Activated CD4-positive, alpha-beta T cell treated with anti-CD3 and anti-CD28 coated beads, Interleukin-10, Interleukin-2, amounts not matched to agents 100 ng/mL and 50 ng/mL, durations not matched to agents 16 hours and 8 hours (primary cell): ENCODE measurements around the gene GRHPR.

Source experiments
- DNase-seq: peaks from one replicate; pipeline ENCODE4 v3.0.0-alpha.2; 2020

The GRHPR gene

GRCh38 chr9:37399336-37399735 lies 23.2 kb upstream of the GRHPR start:
- no peak for DNase-seq

GRCh38 chr9:37404590-37404989 lies 17.9 kb upstream of the GRHPR start:
- DNase-seq: no peak

DNA sequence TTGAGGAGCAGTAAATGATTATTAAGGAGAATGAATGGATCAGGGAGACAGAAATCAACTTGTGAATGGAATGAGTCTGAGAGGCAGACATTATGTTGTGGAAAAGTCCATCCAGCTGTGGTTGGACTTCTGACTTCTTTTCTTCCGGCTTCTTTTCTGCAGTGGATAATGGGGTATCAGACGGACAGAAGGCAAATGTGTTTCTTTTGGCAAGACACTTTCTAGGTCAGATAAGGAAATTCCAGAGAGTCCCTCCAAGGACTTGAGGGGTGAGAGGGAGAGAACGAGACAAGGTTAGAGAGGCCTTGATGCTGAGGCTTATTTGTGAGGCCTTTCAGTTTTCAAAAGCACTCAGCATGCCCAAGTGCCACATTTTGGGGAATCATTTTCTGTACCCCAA lies 17.1 kb upstream of the GRHPR start:
- DNase-seq: no peak

- no peak for DNase-seq
Measured at GRCh38 chr9:37405764-37406380, 16.6 kb upstream of the GRHPR start.

DNA sequence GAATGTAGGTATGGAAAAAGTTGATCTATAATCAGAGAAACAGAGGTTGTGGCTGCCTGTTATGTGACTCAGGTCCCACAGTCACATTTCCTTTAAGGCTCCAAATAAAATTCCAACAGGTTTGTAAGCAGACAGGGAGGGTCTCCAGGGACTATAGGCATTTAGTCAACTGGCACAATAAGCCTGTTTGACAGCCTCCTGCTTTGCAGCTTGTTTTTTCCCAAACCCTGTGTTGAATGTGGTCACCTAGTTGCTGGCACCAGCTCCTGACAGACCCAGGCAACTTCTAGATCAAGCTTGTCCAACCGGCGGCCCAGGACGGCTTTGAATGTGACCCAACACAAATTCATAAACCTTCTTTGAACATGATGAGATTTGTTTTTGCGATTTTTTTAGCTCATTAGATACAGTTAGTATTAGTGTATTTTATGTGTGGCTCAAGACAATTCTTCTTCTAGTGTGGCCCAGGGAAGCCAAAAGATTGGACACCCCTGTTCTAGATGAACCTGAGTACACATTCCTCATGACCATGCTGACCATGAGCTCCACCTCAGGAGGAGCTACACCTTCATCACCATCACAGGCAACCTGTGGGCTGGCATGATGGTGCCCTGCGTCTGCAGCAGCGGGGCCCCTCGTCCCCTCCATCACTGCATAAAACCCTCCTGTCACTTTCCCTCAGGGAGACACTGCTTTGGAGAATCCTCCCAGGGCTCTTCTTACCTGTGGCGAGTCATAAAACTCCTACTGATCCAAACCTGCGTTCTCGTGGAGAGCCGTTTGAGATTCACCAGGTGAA lies 15.7 kb upstream of the GRHPR start:
- DNase-seq: no peak

DNA sequence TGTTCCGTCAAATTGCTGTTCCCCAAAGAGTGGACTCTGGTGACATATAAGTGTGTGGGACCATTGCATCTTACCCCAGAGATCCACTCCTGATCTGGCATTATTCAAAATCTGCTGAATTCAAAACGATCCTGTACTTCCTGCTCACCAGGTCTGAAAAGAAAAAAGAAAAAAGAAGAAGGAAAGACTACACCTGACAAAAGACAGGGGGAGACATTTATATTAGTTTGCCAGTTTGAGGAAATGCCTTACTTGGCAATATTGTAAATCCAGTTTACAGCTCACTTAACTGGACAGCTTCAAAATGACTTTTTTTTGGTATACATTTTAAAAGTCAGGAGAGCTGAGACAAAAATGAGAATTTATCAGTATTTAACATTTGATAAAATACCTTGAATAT lies 15.0 kb upstream of the GRHPR start:
- DNase-seq: no peak

GRCh38 chr9:37408933-37409710 lies 13.4 kb upstream of the GRHPR start:
- DNase-seq: peak; percentile 96

GRCh38 chr9:37410354-37410861 lies 12.1 kb upstream of the GRHPR start:
- no peak for DNase-seq

DNA sequence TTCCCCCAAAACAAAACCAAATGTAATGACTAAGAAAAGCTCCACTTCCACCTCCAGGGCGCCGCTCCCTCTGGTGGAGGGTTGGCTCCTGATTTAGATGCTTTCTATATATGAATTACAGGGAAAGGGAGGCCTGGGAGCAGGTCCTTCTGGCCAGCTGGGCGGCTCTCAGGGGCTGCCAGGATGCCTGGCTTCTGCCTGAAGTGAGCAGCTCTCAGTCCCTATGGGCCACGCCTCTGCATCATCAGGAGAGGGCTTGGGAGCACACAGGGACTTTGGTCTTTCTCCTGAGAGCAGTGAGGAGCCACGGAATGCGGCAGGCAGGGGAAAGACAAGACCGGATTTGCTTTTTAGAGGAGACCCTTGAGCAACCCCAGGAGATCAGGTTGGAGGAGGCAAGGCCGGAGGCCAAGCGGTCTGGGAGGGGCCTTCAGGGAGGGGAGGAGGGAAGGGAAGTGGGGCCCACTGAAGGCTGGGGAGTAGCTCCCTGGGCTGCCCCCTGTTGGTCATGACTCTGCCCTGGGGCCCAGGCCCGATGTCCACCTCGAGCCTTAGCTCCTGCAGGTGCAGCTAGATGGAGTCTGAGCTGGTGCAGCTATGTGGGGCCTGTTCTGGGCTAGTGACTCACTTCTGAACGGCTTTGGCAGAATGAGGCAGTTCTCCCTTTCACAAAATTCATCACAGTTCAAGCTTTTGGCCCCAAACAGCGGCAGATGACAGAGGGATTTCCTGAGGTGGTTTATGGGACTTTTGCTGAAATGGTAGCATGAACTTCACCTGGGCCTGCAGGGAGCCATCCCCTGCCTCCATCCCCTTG lies 11.3 kb upstream of the GRHPR start:
- peak; percentile 88 for DNase-seq

DNA sequence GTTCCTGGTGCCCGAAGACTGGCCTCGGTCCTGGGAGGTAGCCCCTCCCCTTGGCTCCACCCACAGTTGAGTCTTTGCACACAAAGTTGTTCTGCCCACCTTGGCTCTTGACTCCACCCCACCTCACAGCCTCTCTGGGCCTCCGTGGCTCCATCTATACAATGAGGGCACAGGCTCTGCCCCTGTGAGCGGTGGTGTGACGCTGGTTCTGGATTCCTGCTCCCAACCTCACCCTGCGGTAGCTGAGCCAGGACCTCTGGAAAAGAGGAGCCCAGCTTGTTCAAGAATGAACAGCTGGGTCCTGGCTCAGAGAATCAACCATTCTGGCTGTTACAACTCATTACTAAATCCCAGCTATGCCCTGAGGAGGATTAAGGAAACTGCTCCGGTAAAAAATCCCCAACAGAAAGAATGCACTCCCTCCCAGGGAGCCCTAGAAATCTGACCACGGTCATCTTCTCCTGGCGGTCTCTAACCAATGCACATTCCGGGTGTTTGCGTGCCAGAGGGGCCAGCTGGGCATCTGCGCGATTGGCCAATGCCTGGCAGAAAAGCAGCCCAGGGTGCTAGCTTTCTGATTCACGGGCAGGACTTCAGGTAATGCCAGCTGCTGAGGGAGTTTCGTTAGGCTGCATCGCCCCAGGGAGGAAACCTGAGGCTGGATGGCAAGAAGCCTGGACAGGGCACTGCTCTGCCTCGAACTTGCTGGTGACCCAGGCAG lies 9.9 kb upstream of the GRHPR start:
- no peak for DNase-seq

DNA sequence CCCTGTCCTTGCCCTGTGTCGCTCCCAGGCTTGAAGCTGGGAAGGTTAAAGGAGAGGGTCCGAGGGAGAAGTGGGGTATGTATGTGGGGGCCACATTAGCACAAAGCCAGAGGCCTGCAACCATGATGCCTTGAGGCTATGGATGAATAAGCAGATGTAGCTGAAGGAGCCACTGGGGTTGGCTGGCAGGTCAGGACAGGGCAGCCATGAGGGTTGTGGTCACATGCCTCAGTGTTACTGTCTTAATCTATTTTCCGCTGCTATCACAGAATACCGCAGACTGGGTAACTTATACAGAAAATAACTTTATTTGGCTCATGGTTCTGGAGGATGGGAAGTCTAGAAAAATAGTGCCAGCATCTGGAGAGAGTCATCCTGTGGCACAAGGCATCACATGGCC lies 9.2 kb upstream of the GRHPR start:
- DNase-seq: no peak

- no peak for DNase-seq
Measured at GRCh38 chr9:37414503-37414943, 8.0 kb upstream of the GRHPR start.

DNA sequence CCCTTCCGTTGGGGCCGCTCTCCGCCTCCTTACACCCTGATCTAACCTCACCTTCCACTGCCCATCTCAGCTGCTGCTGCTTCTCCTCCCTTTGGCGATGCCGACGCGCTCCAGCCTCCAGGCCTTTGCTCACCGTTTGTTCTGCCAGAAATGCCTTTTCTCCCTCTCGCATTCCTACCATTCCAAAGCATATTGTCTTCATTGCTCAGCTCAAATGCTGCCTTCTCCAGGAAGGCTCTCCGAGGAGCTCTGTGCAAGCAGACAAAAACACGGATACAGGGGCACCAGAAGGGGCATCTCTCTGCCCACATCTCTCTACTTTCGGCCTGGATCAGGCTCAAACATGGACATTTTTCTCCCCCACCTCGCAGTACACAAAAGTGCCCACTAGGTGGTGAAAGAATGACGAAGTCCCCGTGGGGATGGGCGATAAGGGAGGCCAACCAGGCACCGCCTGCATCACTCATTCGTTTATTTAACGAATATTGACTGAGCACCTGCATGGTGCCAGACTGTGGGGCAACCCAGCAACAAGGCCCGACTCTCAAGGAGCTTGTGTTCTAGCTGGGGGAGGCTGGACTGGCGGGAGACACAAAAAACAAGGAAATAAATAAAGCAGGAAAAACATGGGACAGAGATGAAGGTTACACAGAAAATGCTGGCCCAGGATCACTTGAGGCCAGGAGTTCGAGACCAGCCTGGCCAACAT lies 7.3 kb upstream of the GRHPR start:
- peak; percentile 87 for DNase-seq

DNA sequence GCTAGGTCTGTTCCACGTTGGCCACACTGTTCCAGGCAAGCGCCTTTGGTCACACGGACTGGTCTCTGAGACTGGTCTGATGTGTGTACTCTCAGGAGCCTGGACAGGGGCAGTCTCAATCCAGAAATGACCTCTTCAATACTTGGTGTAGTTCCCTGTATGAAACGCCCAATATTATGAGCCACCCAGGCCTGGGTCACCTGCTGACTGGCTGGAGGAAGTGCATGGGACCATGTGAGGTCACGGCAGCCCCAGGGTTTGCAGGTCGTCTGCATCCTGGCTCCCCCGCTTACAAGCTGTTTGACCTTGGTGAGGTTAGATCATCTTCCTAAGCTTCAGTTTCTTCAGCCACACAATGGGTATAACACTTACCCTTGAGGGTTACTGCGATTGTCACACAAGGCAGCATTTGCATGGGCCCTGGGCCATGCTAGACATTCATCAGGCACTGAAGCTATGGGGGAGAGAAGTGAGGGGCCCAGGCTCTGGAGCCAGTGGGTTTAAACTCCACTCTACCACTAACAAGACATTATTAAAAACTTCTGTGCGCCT lies 5.2 kb upstream of the GRHPR start:
- no peak for DNase-seq

GRCh38 chr9:37417857-37418618 lies 4.5 kb upstream of the GRHPR start:
- no peak for DNase-seq

GRCh38 chr9:37419204-37419603 lies 3.3 kb upstream of the GRHPR start:
- DNase-seq: no peak

DNA sequence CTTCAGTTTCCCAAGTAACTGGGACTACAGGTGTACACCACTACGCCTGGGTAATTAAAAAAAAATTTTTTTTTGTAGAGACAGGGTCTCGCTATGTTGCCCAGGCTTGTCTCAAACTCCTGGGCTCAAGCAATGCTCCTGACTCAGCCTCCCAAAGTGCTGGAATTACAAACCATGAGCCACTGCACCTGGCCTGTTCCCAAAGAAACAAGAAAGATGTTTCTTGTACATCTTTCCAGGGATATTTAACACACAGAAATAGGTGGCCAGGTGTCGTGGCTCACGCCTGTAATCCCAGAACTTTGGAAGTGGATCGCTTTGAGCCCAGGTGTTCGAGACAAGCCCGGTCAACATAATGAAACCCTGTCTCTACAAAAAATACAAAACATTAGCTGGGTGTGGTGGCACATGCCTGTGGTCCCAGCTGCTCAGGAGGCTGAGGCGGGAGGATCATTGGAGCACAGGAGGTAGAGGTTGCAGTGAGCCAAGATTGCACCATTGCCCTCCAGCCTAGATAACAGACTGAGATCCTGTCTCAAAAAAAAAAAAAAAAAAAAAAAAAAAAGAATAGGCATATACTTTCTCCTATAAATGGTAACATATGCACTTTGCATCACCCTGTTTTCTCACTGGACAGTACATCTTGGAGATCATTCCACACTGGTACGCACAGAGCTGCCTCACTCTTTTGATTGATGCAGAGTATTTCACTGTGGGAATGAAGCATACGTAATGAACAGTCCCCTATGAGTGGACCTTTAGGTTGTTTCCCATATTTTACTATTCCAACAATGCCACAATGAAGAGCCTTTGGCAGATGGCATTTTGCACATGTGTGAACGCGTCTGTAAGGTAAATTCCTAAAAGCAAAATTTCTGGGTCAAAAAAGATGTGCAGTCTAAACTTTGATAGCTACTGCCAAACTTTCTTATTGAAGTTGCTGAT lies 2.0 kb upstream of the GRHPR start:
- no peak for DNase-seq

DNA sequence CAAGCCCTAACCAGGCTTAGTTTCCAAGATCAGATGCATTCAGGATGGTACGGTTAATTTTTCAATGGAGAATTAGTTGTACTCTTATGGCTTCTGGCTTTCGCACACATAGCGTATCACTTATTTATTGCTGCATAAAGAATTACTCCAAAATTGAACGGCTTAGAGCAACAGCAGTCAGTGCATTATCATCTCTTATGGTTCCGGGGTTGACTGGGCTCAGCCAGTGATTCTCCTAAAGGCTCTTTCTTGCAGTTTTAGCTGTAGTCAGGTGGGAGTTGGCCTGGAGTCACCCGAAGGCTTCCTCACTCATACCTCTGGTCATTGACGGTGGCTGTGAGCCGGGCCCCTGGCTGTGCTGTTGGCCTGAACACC lies 595 bp upstream of the GRHPR start:
- no peak for DNase-seq

DNA sequence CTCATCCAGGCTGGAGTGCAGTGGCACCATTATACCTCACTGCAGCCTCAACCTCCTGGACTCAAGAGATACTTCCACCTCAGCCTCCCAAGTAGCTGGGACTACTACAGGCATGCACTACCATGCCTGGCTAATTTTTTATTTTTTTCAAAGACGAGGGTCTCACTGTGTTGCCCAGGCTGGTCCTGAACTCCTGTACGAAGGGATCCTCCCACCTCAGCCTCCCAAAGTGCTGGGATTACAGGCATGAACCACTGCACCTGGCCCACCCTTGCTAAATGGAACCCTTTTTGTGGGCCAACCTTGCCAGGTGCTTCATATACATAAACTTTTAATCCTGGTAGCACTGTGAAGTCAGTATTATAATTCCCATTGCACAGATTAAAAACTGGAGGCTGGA lies 1.0 kb downstream of the GRHPR start:
- DNase-seq: no peak
